ENCODE measurements around the gene PHLDA3. TPM values are rescaled to one million over a fixed set of nuclear protein-coding genes. Genes with fewer than 3 reads are reported as not detected.

PHLDA3 gene
- total RNA-seq: 69.0 and 104 TPM in 2 replicates

DNA sequence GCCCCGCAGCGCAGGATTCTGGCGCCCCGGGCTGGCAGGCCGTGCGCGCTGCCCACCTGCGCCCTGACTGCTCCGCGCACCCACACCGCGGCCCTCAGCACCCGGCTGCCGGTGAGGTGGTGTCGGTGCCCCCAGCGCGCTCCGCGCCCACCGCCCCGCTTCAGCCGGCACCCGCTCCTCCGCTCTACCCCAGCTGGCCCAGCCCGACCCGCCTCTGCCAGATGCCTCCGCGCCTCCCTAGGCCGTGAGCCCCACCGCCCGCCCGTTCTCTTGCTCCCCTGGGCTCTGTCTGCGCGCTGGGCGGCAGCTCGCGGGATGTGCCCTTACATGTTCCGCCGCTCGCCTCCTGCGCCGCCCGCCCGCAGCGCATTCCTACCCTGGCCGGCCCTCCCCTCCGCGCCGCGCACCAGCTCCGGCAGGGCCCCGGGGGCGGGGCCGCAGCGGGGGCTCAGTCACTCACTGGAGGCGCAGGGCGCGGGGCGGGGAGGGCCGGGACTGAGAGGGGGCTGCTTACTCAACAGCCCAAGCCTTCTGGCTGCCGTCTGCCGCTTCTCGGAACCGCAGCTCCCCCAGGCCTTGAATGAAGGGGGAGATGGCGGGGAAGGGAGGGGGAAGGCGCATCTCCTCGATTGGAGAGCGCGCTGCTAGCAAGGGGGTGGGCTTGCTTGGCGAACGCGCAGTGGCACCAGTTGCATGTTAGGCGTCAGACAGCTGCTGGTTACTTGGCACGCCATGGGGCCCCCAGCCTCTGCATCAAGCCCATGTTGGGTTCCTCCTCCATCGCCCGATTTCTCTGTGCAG lies at the start of gene PHLDA3:
Gene PHLDA3, minus strand, starts transcription at position 345 of the 801 bp plus-strand sequence. CDS start 402 bp downstream, outside the sequence.

DNA sequence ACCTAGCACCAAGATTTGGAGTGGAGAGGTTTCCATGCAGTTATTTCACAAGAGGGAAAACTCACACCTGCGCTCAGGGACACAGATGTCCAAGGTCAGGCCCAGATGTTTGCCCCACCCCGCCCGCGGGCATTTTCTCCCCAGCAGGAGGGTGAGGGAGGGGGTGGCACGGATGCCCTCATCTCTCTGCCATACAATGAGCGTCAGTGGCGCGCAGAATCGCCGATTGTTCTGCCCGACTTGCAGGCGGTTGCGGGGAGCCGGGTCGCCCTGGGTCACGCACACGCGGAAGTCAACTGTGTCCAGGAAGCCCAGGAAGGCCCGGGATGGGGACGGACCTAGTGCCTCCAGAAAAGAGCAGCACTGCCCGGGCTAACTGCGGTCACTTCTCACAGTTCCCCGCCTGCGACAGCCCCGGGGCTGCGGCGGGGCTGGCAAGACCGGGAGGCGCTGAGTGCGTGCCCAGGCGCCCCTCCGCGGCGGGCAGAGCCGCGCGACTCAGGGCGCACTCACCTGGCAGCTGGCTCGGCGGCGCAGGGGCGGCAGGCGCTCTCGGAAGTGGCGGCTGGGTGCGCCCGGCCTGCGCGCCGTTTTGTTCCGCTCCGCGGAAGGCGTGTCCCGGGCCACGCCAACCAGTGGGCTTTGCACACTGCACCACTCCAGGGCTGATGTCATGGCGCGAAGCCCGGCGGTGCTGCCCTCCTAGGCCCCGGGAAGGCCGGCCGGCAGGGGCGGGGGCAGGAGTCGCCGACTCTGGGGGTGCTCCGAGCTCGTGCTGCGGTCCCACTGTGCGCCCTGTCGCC lies 37.8 kb upstream of the PHLDA3 start, which contains the start of gene CSRP1:
Gene CSRP1, minus strand, starts transcription at position 567 of the 803 bp plus-strand sequence. CDS start 10,820 bp downstream, outside the sequence.

Other genes with a start within 250 kb of the PHLDA3 start
- under 0.01 and 0.19 TPM in 2 replicates for gene PKP1, start 185.7 kb downstream of the PHLDA3 start, total RNA-seq
- gene TNNT2, start 91.5 kb downstream of the PHLDA3 start, total RNA-seq: not detected in 2 replicates
- gene LAD1, start 69.9 kb downstream of the PHLDA3 start, total RNA-seq: under 0.01 and 0.19 TPM in 2 replicates
- not detected in 2 replicates for gene TNNI1, start 47.5 kb downstream of the PHLDA3 start, total RNA-seq
- 317 and 374 TPM in 2 replicates for gene CSRP1, start 37.9 kb upstream of the PHLDA3 start, total RNA-seq
- gene NAV1, start 69.9 kb upstream of the PHLDA3 start, total RNA-seq: 23.0 and 30.7 TPM in 2 replicates

Data from regular cardiac myocyte (primary cell).